HepG2 (cell line): Measurements from ENCODE around the gene PLEKHA8. TPM values are rescaled to one million over a fixed set of nuclear protein-coding genes. Genes with fewer than 3 reads are reported as not detected.

Experiments
- ASH2L ChIP-seq: fragments of 300-600, 200-600 bp; sonication (generic); IDR thresholded peaks from 2 replicates; pipeline ENCODE4 v1.7.0; 2017; ENCODE audit warnings: low read depth, mild to moderate bottlenecking, moderate library complexity, mixed read lengths, low read length; ENCODE audit not compliant: insufficient read length
- CAMTA2 ChIP-seq: sonication (generic); formaldehyde crosslinking; IDR thresholded peaks from 2 replicates; pipeline ENCODE4 v1.4.0; 2020; ENCODE audit warnings: mild to moderate bottlenecking, missing genetic modification reagents, borderline replicate concordance
- CHD4 ChIP-seq: fragments of 200-600 bp; sonication (generic); IDR thresholded peaks from 2 replicates; pipeline ENCODE4 v1.7.0; 2017; ENCODE audit warnings: mild to moderate bottlenecking, low read length, borderline replicate concordance
- JUNB ChIP-seq: sonication (generic); formaldehyde crosslinking; IDR thresholded peaks from 2 replicates; pipeline ENCODE4 v1.8.0; 2022; ENCODE audit warnings: missing genetic modification reagents, mild to moderate bottlenecking, borderline replicate concordance
- MYC ChIP-seq: sonication (generic); formaldehyde crosslinking; IDR thresholded peaks from 2 replicates; pipeline ENCODE4 v1.9.0; 2021; ENCODE audit warnings: missing genetic modification reagents, borderline replicate concordance
- POLR2AphosphoS2 ChIP-seq: IDR thresholded peaks from 2 replicates; pipeline ENCODE4 v1.6.1; 2011; ENCODE audit warnings: low read depth, low read length, improper control_type of control experiment
- SOX13 ChIP-seq, 3 experiments: fragments of 450-650 bp in 1 of 3; sonication (generic) in 1 of 3; formaldehyde crosslinking in 1 of 3; IDR thresholded peaks in 2 of 3; conservative IDR thresholded peaks in 1 of 3; 2 replicates each; pipeline versions ENCODE4 v1.5.0 to v1.6.1; 2016 to 2020; ENCODE audit warnings: antibody characterized with exemption in 1 of 3, mild to moderate bottlenecking in 1 of 3, missing compliant biosample characterization in 1 of 3, missing genetic modification reagents in 1 of 3, moderate library complexity in 1 of 3
- SOX5 ChIP-seq: IDR thresholded peaks from 2 replicates; pipeline ENCODE4 v1.6.1; 2016; ENCODE audit warnings: borderline replicate concordance
- SRSF9 ChIP-seq: fragments of 200-400 bp; formaldehyde crosslinking; IDR thresholded peaks from 2 replicates; pipeline ENCODE4 v1.6.1; 2018; ENCODE audit warnings: borderline replicate concordance, mild to moderate bottlenecking, low read depth, low read length; ENCODE audit not compliant: insufficient read depth, poor library complexity, severe bottlenecking
- THYN1 ChIP-seq: sonication (generic); formaldehyde crosslinking; IDR thresholded peaks from 2 replicates; pipeline ENCODE4 v1.8.1; 2023; ENCODE audit warnings: low read depth, mild to moderate bottlenecking, moderate library complexity, missing genetic modification reagents, borderline replicate concordance
- TMF1 ChIP-seq: sonication (generic); formaldehyde crosslinking; IDR thresholded peaks from 2 replicates; pipeline ENCODE4 v1.8.1; 2022; ENCODE audit warnings: low read depth, missing genetic modification reagents
- ZC3H13 ChIP-seq: sonication (generic); formaldehyde crosslinking; IDR thresholded peaks from 2 replicates; pipeline ENCODE4 v1.8.1; 2023; ENCODE audit warnings: mild to moderate bottlenecking, missing genetic modification reagents, moderate library complexity
- ZNF282 ChIP-seq: fragments of 450-650 bp; IDR thresholded peaks from 2 replicates; pipeline ENCODE4 v1.6.1; 2018; ENCODE audit not compliant: partially characterized antibody
- ZNF572 ChIP-seq: sonication (generic); formaldehyde crosslinking; IDR thresholded peaks from 2 replicates; pipeline ENCODE4 v1.5.1; 2020; ENCODE audit warnings: mild to moderate bottlenecking, missing genetic modification reagents
- ZNF629 ChIP-seq: sonication (generic); formaldehyde crosslinking; conservative IDR thresholded peaks from 2 replicates; pipeline ENCODE4 v1.5.0; 2020; ENCODE audit warnings: missing genetic modification reagents
- ZNF768 ChIP-seq: sonication (generic); formaldehyde crosslinking; IDR thresholded peaks from 2 replicates; pipeline ENCODE4 v1.4.0; 2020; ENCODE audit warnings: missing genetic modification reagents
- polyA plus RNA-seq, 8 experiments: library from polyadenylated mRNA; depleted of rRNA in 3 of 8; stranded (reverse) in 7 of 8; unstranded in 1 of 8; fragments of >200 nt; fragmentation: Illumina TruSeq in 4 of 8; extraction: Trizol in 4 of 8; gene quantifications; 2 replicates each; pipeline versions ENCODE4 v1.2.1 to v1.2.3, GENCODE V29; 2011 to 2016; ENCODE audit warnings: low read depth in 4 of 8, missing spikeins in 1 of 8, mixed read lengths in 1 of 8; ENCODE audit not compliant: insufficient read depth in 1 of 8
- total RNA-seq, 5 experiments: library from RNA; depleted of rRNA; stranded (reverse); fragments of >200 nt; fragmentation: Illumina TruSeq; extraction: Trizol; gene quantifications; 2 replicates each; pipeline ENCODE4 v1.2.3, GENCODE V29; 2016; ENCODE audit warnings: low read depth in 1 of 5
- TF ChIP-seq, protein P1 (sequence below): IDR thresholded peaks from 2 replicates; pipeline ENCODE4 v1.6.1; 2016
- TF ChIP-seq, protein P2 (sequence below): sonication (generic); formaldehyde crosslinking; IDR thresholded peaks from 2 replicates; pipeline ENCODE4 v1.8.0; 2022; ENCODE audit warnings: low read depth, missing genetic modification reagents
- TF ChIP-seq, protein P3 (sequence below): sonication (generic); formaldehyde crosslinking; IDR thresholded peaks from 2 replicates; pipeline ENCODE4 v1.5.1; 2020; ENCODE audit warnings: missing genetic modification reagents, mild to moderate bottlenecking, borderline replicate concordance
- TF ChIP-seq, protein P4 (sequence below): sonication (generic); formaldehyde crosslinking; IDR thresholded peaks from 2 replicates; pipeline ENCODE4 v1.5.1; 2020; ENCODE audit warnings: mild to moderate bottlenecking, missing genetic modification reagents, moderate library complexity

The PLEKHA8 gene
- total and polyA plus RNA-seq, 2 of the 13 experiments (the other 11 are each of a cell fraction or from before 2014, with no cell fraction given) = 12.5 to 26.4 TPM

DNA sequence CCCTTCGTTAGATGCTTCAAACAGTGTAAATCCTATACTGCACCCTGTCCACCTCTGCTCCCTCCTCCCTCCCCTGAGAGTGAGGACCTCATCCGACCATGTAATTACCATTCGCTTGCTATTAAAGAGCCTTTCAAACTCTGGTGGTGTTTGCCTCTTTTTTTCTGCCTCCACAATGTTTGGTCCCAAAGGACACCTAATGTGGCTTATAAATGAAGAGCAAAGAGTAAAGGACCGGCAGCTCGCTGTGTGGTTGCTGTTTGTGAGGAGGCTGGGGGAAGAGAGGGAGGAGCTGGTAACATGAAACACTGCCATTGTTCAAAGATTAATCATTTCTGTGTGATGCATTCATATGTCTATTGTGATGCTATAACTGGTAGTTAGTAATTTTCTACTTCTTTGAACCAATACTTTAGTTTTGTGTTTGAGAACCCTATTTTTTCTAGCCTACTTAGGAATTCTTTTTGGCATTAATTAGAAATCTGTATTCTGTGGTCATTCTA, 134.5 kb downstream of the PLEKHA8 start (continued):
- TF ChIP-seq POLR2AphosphoS2 (no peak), ZNF768 (CRISPR knock-in tag) (no peak), CAMTA2 (no peak), ZNF629 (CRISPR knock-in tag) (no peak), SOX5 (peak; percentile 80; the same call in 1 of the 2 replicates), SOX13 (IDR thresholded peaks at IDR 0.05) (no peak), SOX13 (CRISPR knock-in tag; conservative IDR thresholded peaks at IDR 0.05 in 1 of 2, IDR thresholded peaks at IDR 0.05 in 1 of 2) (peak in 1 of 2 experiments; percentile 80; a peak in 2 of 4 replicates), THYN1 (CRISPR knock-in tag) (no peak), ZNF282 (no peak), SRSF9 (no peak), ZC3H13 (CRISPR knock-in tag) (no peak), TMF1 (no peak), CHD4 (no peak), ZNF572 (no peak), JUNB (no peak), MYC (CRISPR knock-in tag) (no peak), ASH2L (peak; percentile 29)
- TF ChIP-seq, protein P1, sequence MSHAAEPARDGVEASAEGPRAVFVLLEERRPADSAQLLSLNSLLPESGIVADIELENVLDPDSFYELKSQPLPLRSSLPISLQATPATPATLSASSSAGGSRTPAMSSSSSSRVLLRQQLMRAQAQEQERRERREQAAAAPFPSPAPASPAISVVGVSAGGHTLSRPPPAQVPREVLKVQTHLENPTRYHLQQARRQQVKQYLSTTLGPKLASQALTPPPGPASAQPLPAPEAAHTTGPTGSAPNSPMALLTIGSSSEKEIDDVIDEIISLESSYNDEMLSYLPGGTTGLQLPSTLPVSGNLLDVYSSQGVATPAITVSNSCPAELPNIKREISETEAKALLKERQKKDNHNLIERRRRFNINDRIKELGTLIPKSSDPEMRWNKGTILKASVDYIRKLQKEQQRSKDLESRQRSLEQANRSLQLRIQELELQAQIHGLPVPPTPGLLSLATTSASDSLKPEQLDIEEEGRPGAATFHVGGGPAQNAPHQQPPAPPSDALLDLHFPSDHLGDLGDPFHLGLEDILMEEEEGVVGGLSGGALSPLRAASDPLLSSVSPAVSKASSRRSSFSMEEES (CRISPR knock-in tag) = no peak
- TF ChIP-seq, protein P2, sequence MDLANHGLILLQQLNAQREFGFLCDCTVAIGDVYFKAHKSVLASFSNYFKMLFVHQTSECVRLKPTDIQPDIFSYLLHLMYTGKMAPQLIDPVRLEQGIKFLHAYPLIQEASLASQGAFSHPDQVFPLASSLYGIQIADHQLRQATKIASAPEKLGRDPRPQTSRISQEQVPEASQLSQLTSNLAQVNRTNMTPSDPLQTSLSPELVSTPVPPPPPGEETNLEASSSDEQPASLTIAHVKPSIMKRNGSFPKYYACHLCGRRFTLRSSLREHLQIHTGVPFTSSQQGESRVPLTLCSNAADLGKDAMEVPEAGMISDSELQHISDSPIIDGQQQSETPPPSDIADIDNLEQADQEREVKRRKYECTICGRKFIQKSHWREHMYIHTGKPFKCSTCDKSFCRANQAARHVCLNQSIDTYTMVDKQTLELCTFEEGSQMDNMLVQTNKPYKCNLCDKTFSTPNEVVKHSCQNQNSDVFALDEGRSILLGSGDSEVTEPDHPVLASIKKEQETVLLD (CRISPR knock-in tag) = no peak
- TF ChIP-seq, protein P3, sequence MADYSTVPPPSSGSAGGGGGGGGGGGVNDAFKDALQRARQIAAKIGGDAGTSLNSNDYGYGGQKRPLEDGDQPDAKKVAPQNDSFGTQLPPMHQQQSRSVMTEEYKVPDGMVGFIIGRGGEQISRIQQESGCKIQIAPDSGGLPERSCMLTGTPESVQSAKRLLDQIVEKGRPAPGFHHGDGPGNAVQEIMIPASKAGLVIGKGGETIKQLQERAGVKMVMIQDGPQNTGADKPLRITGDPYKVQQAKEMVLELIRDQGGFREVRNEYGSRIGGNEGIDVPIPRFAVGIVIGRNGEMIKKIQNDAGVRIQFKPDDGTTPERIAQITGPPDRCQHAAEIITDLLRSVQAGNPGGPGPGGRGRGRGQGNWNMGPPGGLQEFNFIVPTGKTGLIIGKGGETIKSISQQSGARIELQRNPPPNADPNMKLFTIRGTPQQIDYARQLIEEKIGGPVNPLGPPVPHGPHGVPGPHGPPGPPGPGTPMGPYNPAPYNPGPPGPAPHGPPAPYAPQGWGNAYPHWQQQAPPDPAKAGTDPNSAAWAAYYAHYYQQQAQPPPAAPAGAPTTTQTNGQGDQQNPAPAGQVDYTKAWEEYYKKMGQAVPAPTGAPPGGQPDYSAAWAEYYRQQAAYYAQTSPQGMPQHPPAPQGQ (CRISPR knock-in tag) = no peak
- TF ChIP-seq, protein P4, sequence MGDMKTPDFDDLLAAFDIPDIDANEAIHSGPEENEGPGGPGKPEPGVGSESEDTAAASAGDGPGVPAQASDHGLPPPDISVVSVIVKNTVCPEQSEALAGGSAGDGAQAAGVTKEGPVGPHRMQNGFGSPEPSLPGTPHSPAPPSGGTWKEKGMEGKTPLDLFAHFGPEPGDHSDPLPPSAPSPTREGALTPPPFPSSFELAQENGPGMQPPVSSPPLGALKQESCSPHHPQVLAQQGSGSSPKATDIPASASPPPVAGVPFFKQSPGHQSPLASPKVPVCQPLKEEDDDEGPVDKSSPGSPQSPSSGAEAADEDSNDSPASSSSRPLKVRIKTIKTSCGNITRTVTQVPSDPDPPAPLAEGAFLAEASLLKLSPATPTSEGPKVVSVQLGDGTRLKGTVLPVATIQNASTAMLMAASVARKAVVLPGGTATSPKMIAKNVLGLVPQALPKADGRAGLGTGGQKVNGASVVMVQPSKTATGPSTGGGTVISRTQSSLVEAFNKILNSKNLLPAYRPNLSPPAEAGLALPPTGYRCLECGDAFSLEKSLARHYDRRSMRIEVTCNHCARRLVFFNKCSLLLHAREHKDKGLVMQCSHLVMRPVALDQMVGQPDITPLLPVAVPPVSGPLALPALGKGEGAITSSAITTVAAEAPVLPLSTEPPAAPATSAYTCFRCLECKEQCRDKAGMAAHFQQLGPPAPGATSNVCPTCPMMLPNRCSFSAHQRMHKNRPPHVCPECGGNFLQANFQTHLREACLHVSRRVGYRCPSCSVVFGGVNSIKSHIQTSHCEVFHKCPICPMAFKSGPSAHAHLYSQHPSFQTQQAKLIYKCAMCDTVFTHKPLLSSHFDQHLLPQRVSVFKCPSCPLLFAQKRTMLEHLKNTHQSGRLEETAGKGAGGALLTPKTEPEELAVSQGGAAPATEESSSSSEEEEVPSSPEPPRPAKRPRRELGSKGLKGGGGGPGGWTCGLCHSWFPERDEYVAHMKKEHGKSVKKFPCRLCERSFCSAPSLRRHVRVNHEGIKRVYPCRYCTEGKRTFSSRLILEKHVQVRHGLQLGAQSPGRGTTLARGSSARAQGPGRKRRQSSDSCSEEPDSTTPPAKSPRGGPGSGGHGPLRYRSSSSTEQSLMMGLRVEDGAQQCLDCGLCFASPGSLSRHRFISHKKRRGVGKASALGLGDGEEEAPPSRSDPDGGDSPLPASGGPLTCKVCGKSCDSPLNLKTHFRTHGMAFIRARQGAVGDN (CRISPR knock-in tag) = no peak
